Fibroblast of lung (primary cell): ENCODE results near the gene FMNL3. TPM values are rescaled to one million over a fixed set of nuclear protein-coding genes. Genes with fewer than 3 reads are reported as not detected.

Experiments used
- DNase-seq, 2 donors: peaks; one replicate each; pipeline versions ENCODE4 v3.0.0 to v3.0.0-alpha.2; 2010; ENCODE audit warnings: low read depth in 2 of 2
- H2AFZ ChIP-seq: 2 replicates; pipeline ENCODE4 v1.5.1; 2012; ENCODE audit warnings: low read length, control low read depth, inconsistent platforms
- H3K27ac ChIP-seq: 2 replicates; pipeline ENCODE4 v1.5.1; 2011; ENCODE audit warnings: low read length, control low read depth; ENCODE audit not compliant: insufficient read depth
- H3K27me3 ChIP-seq: 2 replicates; pipeline ENCODE4 v1.5.1; 2011; ENCODE audit warnings: mild to moderate bottlenecking, low read length; ENCODE audit not compliant: control insufficient read depth, insufficient read depth
- H3K36me3 ChIP-seq: 2 replicates; pipeline ENCODE4 v1.5.1; 2011; ENCODE audit warnings: low read length; ENCODE audit not compliant: control insufficient read depth, insufficient read depth
- H3K4me1 ChIP-seq: 2 replicates; pipeline ENCODE4 v1.5.1; 2011; ENCODE audit warnings: low read length; ENCODE audit not compliant: control insufficient read depth, insufficient read depth; ENCODE audit errors: extremely low read depth
- H3K4me2 ChIP-seq: 2 replicates; pipeline ENCODE4 v1.5.1; 2011; ENCODE audit warnings: low read length, control low read depth; ENCODE audit not compliant: insufficient read depth; ENCODE audit errors: extremely low read depth
- H3K4me3 ChIP-seq, 4 experiments: fragments of 200-600 bp in 1 of 4; sonication (generic) in 1 of 4; replicated peaks in 1 of 4; 2 replicates each; pipeline ENCODE4 v1.5.1; 2011 to 2016; ENCODE audit warnings: low read length in 4 of 4, low read depth in 3 of 4, mild to moderate bottlenecking in 3 of 4, control low read depth in 2 of 4, inconsistent platforms in 1 of 4, mixed read lengths in 1 of 4; ENCODE audit not compliant: insufficient read depth in 1 of 4; ENCODE audit errors: control extremely low read depth in 1 of 4
- H3K79me2 ChIP-seq: 2 replicates; pipeline ENCODE4 v1.5.1; 2012; ENCODE audit warnings: mild to moderate bottlenecking, low read length, inconsistent platforms; ENCODE audit not compliant: control insufficient read depth, insufficient read depth
- H3K9ac ChIP-seq: 2 replicates; pipeline ENCODE4 v1.5.1; 2011; ENCODE audit warnings: mild to moderate bottlenecking, low read length, control low read depth; ENCODE audit not compliant: insufficient read depth
- H3K9me3 ChIP-seq: 2 replicates; pipeline ENCODE4 v1.5.1; 2012; ENCODE audit warnings: low read depth, low read length; ENCODE audit not compliant: control insufficient read depth, insufficient read depth
- H4K20me1 ChIP-seq: 2 replicates; pipeline ENCODE4 v1.5.1; 2011; ENCODE audit warnings: low read length; ENCODE audit not compliant: control insufficient read depth, insufficient read depth; ENCODE audit errors: extremely low read depth
- CTCF ChIP-seq, 2 donors: IDR thresholded peaks in 1 of 2; conservative IDR thresholded peaks in 1 of 2; 1 replicate in 1 of 2; 2 replicates in 1 of 2; pipeline ENCODE4 v1.5.1; 2011 to 2012; ENCODE audit warnings: low read length in 2 of 2, control low read depth in 1 of 2, inconsistent platforms in 1 of 2, low read depth in 1 of 2, mild to moderate bottlenecking in 1 of 2
- EZH2 ChIP-seq: IDR thresholded peaks from 2 replicates; pipeline ENCODE4 v1.5.1; 2012; ENCODE audit warnings: low read length, control low read depth, mild to moderate bottlenecking; ENCODE audit errors: missing control alignments
- polyA plus RNA-seq, 2 donors: library from polyadenylated mRNA; depleted of rRNA in 1 of 2; stranded (reverse) in 1 of 2; unstranded in 1 of 2; fragments of >200 nt; gene quantifications; 2 replicates each; pipeline ENCODE4 v1.2.1, GENCODE V29; 2011 to 2012; ENCODE audit warnings: missing spikeins in 1 of 2
- total RNA-seq: library from RNA; depleted of rRNA; stranded (reverse); fragments of >200 nt; gene quantifications from 2 replicates; pipeline ENCODE4 v1.2.1, GENCODE V29; 2014

Gene FMNL3
- total and polyA plus RNA-seq, 2 donors (not counting 1 experiment from before 2014, with no cell fraction given): 15.0 to 22.5 TPM

- no peaks in the 10 kb centered on the region for H3K79me2 ChIP-seq
- peaks cover 17% of the 10 kb centered on the region for H3K36me3 ChIP-seq
- no peak overlapping the region for H3K27ac ChIP-seq
- DNase-seq: no peak
- no peaks in the 10 kb centered on the region for H3K4me1 ChIP-seq
- H3K9ac ChIP-seq: no peak overlapping the region
- no peaks in the 10 kb centered on the region for H3K9me3 ChIP-seq
- no peak overlapping the region for H3K4me3 ChIP-seq
- H4K20me1 ChIP-seq: no peaks in the 10 kb centered on the region
- TF ChIP-seq EZH2 (no peak), CTCF (conservative IDR thresholded peaks at IDR 0.05 in 1 of 2, IDR thresholded peaks at IDR 0.05 in 1 of 2; ENCODE audit: low read depth in 1 of 2, low read length in 2 of 2) (no peak)
- no peaks in the 10 kb centered on the region for H3K27me3 ChIP-seq
- H2AFZ ChIP-seq: no peak overlapping the region
- no peak overlapping the region for H3K4me2 ChIP-seq
These were observed 60.8 kb downstream of the FMNL3 start for GRCh38 chr12:49646331-49646830.

GRCh38 chr12:49645146-49646039, 61.8 kb downstream of the FMNL3 start:
- TF ChIP-seq EZH2: no peak
- TF ChIP-seq CTCF (conservative IDR thresholded peaks at IDR 0.05 in 1 of 2, IDR thresholded peaks at IDR 0.05 in 1 of 2; ENCODE audit: low read depth in 1 of 2, low read length in 2 of 2): no peak
- Histone ChIP-seq H3K9me3 (no peaks in the 10 kb centered on the region), H3K36me3 (peaks cover 17% of the 10 kb centered on the region), H3K79me2 (no peaks in the 10 kb centered on the region), H3K4me3 (no peak overlapping the region), H3K4me2 (no peak overlapping the region), H3K27me3 (no peaks in the 10 kb centered on the region), H3K27ac (no peak overlapping the region), H3K4me1 (no peaks in the 10 kb centered on the region), H3K9ac (no peak overlapping the region), H4K20me1 (no peaks in the 10 kb centered on the region), H2AFZ (no peak overlapping the region)
- DNase-seq: no peak

GRCh38 chr12:49644620-49644994, 62.6 kb downstream of the FMNL3 start:
- Histone ChIP-seq H3K79me2 (no peaks in the 10 kb centered on the region), H4K20me1 (no peaks in the 10 kb centered on the region), H3K9ac (no peak overlapping the region), H3K36me3 (peaks cover 17% of the 10 kb centered on the region), H3K4me3 (no peak overlapping the region), H2AFZ (no peak overlapping the region), H3K9me3 (no peaks in the 10 kb centered on the region), H3K4me1 (no peaks in the 10 kb centered on the region), H3K4me2 (no peak overlapping the region), H3K27ac (no peak overlapping the region), H3K27me3 (no peaks in the 10 kb centered on the region)
- TF ChIP-seq CTCF (conservative IDR thresholded peaks at IDR 0.05 in 1 of 2, IDR thresholded peaks at IDR 0.05 in 1 of 2; ENCODE audit: low read depth in 1 of 2, low read length in 2 of 2) (peak; percentile 93 to 98), EZH2 (no peak)
- DNase-seq: peak; percentile 45 to 79
